Measurements from ENCODE around the gene FOXQ1. TPM values are rescaled to one million over a fixed set of nuclear protein-coding genes. Genes with fewer than 3 reads are reported as not detected.

Gene FOXQ1
- total RNA-seq, 3 donors from 2014 or later = 0.16 to 1.5 TPM; not detected in 1

- no peak for DNase-seq (ENCODE audit: low spot score in 2 of 2)
- no peak overlapping the region for H3K27ac ChIP-seq
- no peaks in the 10 kb centered on the region for H3K9me3 ChIP-seq
- H3K4me3 ChIP-seq = no peak overlapping the region
- intact Hi-C loops (cut with DNase I; ENCODE audit: low total_unique reads) = no loop called here
- no peaks in the 10 kb centered on the region for H3K36me3 ChIP-seq
- no peaks in the 10 kb centered on the region for H3K27me3 ChIP-seq
- TF ChIP-seq POLR2AphosphoS5 (IDR thresholded peaks at IDR 0.05) (no peak), CTCF (IDR thresholded peaks at IDR 0.05) (no peak)
- no peaks in the 10 kb centered on the region for H3K4me1 ChIP-seq
Measured at GRCh38 chr6:1264619-1265445, 47.1 kb upstream of the FOXQ1 start.

GRCh38 chr6:1266686-1267056 is 45.2 kb upstream of the FOXQ1 start:
- no peaks in the 10 kb centered on the region for H3K27me3 ChIP-seq

GRCh38 chr6:1267057-1267732 is 44.7 kb upstream of the FOXQ1 start:
- TF ChIP-seq POLR2A (IDR thresholded peaks at IDR 0.05) = no peak
- no peak for TF ChIP-seq CTCF (IDR thresholded peaks at IDR 0.05)
- TF ChIP-seq POLR2AphosphoS5 (IDR thresholded peaks at IDR 0.05) = no peak
- no peak for DNase-seq (ENCODE audit: low spot score in 2 of 2)
- Histone ChIP-seq H3K9me3 (peaks cover 0 to 9% of the 10 kb centered on the region in 2 donors), H3K27ac (no peak overlapping the region), H3K36me3 (no peaks in the 10 kb centered on the region), H3K27me3 (no peaks in the 10 kb centered on the region), H3K4me3 (no peak overlapping the region), H3K4me1 (no peaks in the 10 kb centered on the region)
- intact Hi-C loops (cut with DNase I; ENCODE audit: low total_unique reads) = no loop called here

More at GRCh38 chr6:1266686-1267056, 45.2 kb upstream of the FOXQ1 start:
- intact Hi-C loops (cut with DNase I; ENCODE audit: low total_unique reads) = no loop called here
- H3K9me3 ChIP-seq = peaks cover 0 to 3% of the 10 kb centered on the region in 2 donors
- no peak for TF ChIP-seq POLR2A (IDR thresholded peaks at IDR 0.05)
- TF ChIP-seq CTCF (IDR thresholded peaks at IDR 0.05) = no peak
- no peak for TF ChIP-seq POLR2AphosphoS5 (IDR thresholded peaks at IDR 0.05)
- H3K36me3 ChIP-seq = no peaks in the 10 kb centered on the region
- no peak for DNase-seq (ENCODE audit: low spot score in 2 of 2)
- H3K4me3 ChIP-seq = no peak overlapping the region
- H3K27ac ChIP-seq = no peak overlapping the region
- H3K4me1 ChIP-seq = no peaks in the 10 kb centered on the region

GRCh38 chr6:1267790-1268762 is 43.8 kb upstream of the FOXQ1 start:
- DNase-seq (ENCODE audit: low spot score in 2 of 2) = no peak
- H3K36me3 ChIP-seq = no peaks in the 10 kb centered on the region
- H3K4me3 ChIP-seq = no peak overlapping the region
- H3K27me3 ChIP-seq = no peaks in the 10 kb centered on the region
- TF ChIP-seq CTCF (IDR thresholded peaks at IDR 0.05) = no peak
- TF ChIP-seq POLR2AphosphoS5 (IDR thresholded peaks at IDR 0.05) = no peak
- TF ChIP-seq POLR2A (IDR thresholded peaks at IDR 0.05) = no peak
- H3K27ac ChIP-seq = no peak overlapping the region
- H3K4me1 ChIP-seq = no peaks in the 10 kb centered on the region
- intact Hi-C loops (cut with DNase I; ENCODE audit: low total_unique reads) = no loop called here
- H3K9me3 ChIP-seq = peaks cover 0 to 17% of the 10 kb centered on the region in 2 donors
